HEK293 (cell line): ENCODE results near the gene CDC73.
"Not testable (repeated sequence)": the region's sequence is repeated elsewhere in the genome, so short reads cannot be mapped to it uniquely, and the experiment has no call there.

Source experiments
- CTCF ChIA-PET: fragments of 350-600 bp; formaldehyde crosslinking; extraction: SDS; loops from one replicate; lab custom pipeline; 2021; ENCODE audit warnings: antibody characterized with exemption; lab: Yijun Ruan, JAX
- POLR2A ChIA-PET: fragments of 300-600 bp; formaldehyde crosslinking; extraction: SDS; loops from one replicate; lab custom pipeline; 2020; ENCODE audit warnings: antibody characterized with exemption, inconsistent platforms; lab: Yijun Ruan, JAX
- H3K27ac ChIP-seq: fragments of 200-500 bp; sonication (Bioruptor generic); 2 replicates; pipeline ENCODE4 v1.5.1; 2014; ENCODE audit warnings: low read depth, low read length, control low read depth, inconsistent platforms; ENCODE audit errors: extremely low read depth
- H3K36me3 ChIP-seq, 2 experiments: fragments of 200-500 bp in 1 of 2; sonication (Bioruptor generic) in 1 of 2; 1 replicate in 1 of 2; 2 replicates in 1 of 2; pipeline ENCODE4 v1.5.1; 2014 to 2017; ENCODE audit warnings: inconsistent platforms in 2 of 2, low read length in 2 of 2; ENCODE audit not compliant: control insufficient read depth in 2 of 2, insufficient read depth in 1 of 2
- H3K4me1 ChIP-seq: fragments of 200-500 bp; sonication (Bioruptor generic); 2 replicates; pipeline ENCODE4 v1.5.1; 2014; ENCODE audit warnings: mild to moderate bottlenecking, low read length, inconsistent platforms; ENCODE audit not compliant: control insufficient read depth, insufficient read depth
- H3K4me3 ChIP-seq: 2 replicates; pipeline ENCODE4 v1.5.1; 2011; ENCODE audit warnings: low read depth, mild to moderate bottlenecking, control low read depth, low read length, moderate library complexity
- H3K9me3 ChIP-seq: fragments of 200-500 bp; sonication (Bioruptor generic); 2 replicates; pipeline ENCODE4 v1.5.1; 2014; ENCODE audit warnings: low read depth, low read length, inconsistent platforms; ENCODE audit not compliant: control insufficient read depth, insufficient read depth
- GLI4 ChIP-seq: fragments of 450-650 bp; formaldehyde crosslinking; IDR thresholded peaks from 2 replicates; pipeline ENCODE4 v1.5.1; 2016; ENCODE audit warnings: missing biosample characterization, missing genetic modification characterization
- PRDM1 ChIP-seq: fragments of 450-650 bp; formaldehyde crosslinking; IDR thresholded peaks from 2 replicates; pipeline ENCODE4; 2016; ENCODE audit warnings: missing biosample characterization, missing genetic modification characterization
- PRDM2 ChIP-seq: fragments of 450-650 bp; formaldehyde crosslinking; IDR thresholded peaks from 2 replicates; pipeline ENCODE4 v1.5.1; 2016; ENCODE audit warnings: missing biosample characterization, missing genetic modification characterization, borderline replicate concordance
- SP2 ChIP-seq: fragments of 450-650 bp; formaldehyde crosslinking; IDR thresholded peaks from 2 replicates; pipeline ENCODE4 v1.5.1; 2016; ENCODE audit warnings: missing biosample characterization, missing genetic modification characterization
- ZBTB48 ChIP-seq: fragments of 450-650 bp; formaldehyde crosslinking; IDR thresholded peaks from 2 replicates; pipeline ENCODE4 v1.5.1; 2016; ENCODE audit warnings: missing biosample characterization, missing genetic modification characterization
- ZFHX2 ChIP-seq: fragments of 450-650 bp; formaldehyde crosslinking; conservative IDR thresholded peaks from 2 replicates; pipeline ENCODE4 v1.5.1; 2016; ENCODE audit warnings: missing biosample characterization, missing genetic modification characterization
- ZNF23 ChIP-seq: fragments of 450-650 bp; formaldehyde crosslinking; IDR thresholded peaks from 2 replicates; pipeline ENCODE4 v1.5.1; 2016; ENCODE audit warnings: missing biosample characterization, missing genetic modification characterization, borderline replicate concordance
- ZNF404 ChIP-seq: fragments of 450-650 bp; formaldehyde crosslinking; IDR thresholded peaks from 2 replicates; pipeline ENCODE4 v1.5.1; 2017; ENCODE audit warnings: missing biosample characterization, missing genetic modification characterization
- ZNF473 ChIP-seq: fragments of 450-650 bp; formaldehyde crosslinking; IDR thresholded peaks from 2 replicates; pipeline ENCODE4 v1.5.1; 2017; ENCODE audit warnings: missing biosample characterization, missing genetic modification characterization
- ZNF544 ChIP-seq: fragments of 450-650 bp; formaldehyde crosslinking; IDR thresholded peaks from 2 replicates; pipeline ENCODE4 v1.5.0; 2017; ENCODE audit warnings: missing biosample characterization, missing genetic modification characterization
- ZNF548 ChIP-seq: fragments of 450-650 bp; formaldehyde crosslinking; IDR thresholded peaks from 2 replicates; pipeline ENCODE4 v1.5.1; 2016; ENCODE audit warnings: missing biosample characterization, missing genetic modification characterization
- ZNF664 ChIP-seq: fragments of 450-650 bp; formaldehyde crosslinking; IDR thresholded peaks from 2 replicates; pipeline ENCODE4 v1.5.1; 2016; ENCODE audit warnings: missing biosample characterization, missing genetic modification characterization
- ZNF677 ChIP-seq: fragments of 450-650 bp; IDR thresholded peaks from 2 replicates; pipeline ENCODE4 v1.5.0; 2018; ENCODE audit warnings: missing biosample characterization, mild to moderate bottlenecking, missing genetic modification characterization, moderate library complexity
- ZNF704 ChIP-seq: fragments of 450-650 bp; formaldehyde crosslinking; IDR thresholded peaks from 2 replicates; pipeline ENCODE4 v1.5.1; 2016; ENCODE audit warnings: missing biosample characterization, missing genetic modification characterization
- ZNF707 ChIP-seq: fragments of 450-650 bp; formaldehyde crosslinking; IDR thresholded peaks from 2 replicates; pipeline ENCODE4 v1.5.1; 2016; ENCODE audit warnings: missing biosample characterization, missing genetic modification characterization

The CDC73 gene

GRCh38 chr1:193284219-193284618 is 162.4 kb downstream of the CDC73 start:
- ChIA-PET CTCF (no interaction called here), POLR2A (no interaction called here)

GRCh38 chr1:193285641-193286040 is 163.8 kb downstream of the CDC73 start:
- ChIA-PET CTCF (no interaction called here), POLR2A (no interaction called here)
- Histone ChIP-seq H3K36me3 (no peaks in the 10 kb centered on the region), H3K27ac (no peak overlapping the region), H3K9me3 (no peaks in the 10 kb centered on the region), H3K4me3 (no peak overlapping the region), H3K4me1 (no peaks in the 10 kb centered on the region)
- TF ChIP-seq ZNF664 (tag by site-specific recombination): no peak

More at GRCh38 chr1:193284219-193284618, 162.4 kb downstream of the CDC73 start:
- no peak overlapping the region for H3K27ac ChIP-seq
- H3K4me3 ChIP-seq: no peak overlapping the region
- H3K4me1 ChIP-seq: no peaks in the 10 kb centered on the region
- TF ChIP-seq ZNF23 (tag by site-specific recombination) (no peak), ZBTB48 (tag by site-specific recombination) (no peak), PRDM2 (tag by site-specific recombination) (no peak), ZNF548 (no peak), GLI4 (no peak), ZNF404 (tag by site-specific recombination) (no peak), ZNF704 (tag by site-specific recombination) (no peak), ZNF707 (tag by site-specific recombination) (no peak), PRDM1 (no peak), SP2 (tag by site-specific recombination) (no peak)
- H3K9me3 ChIP-seq: no peaks in the 10 kb centered on the region
- H3K36me3 ChIP-seq: no peaks in the 10 kb centered on the region

GRCh38 chr1:193288548-193289080 is 166.8 kb downstream of the CDC73 start:
- H3K36me3 ChIP-seq, H3K9me3 ChIP-seq, H3K4me3 ChIP-seq, POLR2A ChIA-PET, H3K27ac ChIP-seq, H3K4me1 ChIP-seq: not testable (repeated sequence)
- CTCF ChIA-PET: interaction anchor here (0.7 kb wide), 1 partner anchor 169 kb away, joined by 3 read pairs; no protein-coding TSS in a partner anchor

- H3K4me1 ChIP-seq: no peaks in the 10 kb centered on the region
- no peak overlapping the region for H3K27ac ChIP-seq
- no peak overlapping the region for H3K4me3 ChIP-seq
- ChIA-PET CTCF (no interaction called here), POLR2A (no interaction called here)
- TF ChIP-seq ZNF544 (tag by site-specific recombination): no peak
- no peak for TF ChIP-seq ZNF677
- no peak for TF ChIP-seq ZNF473
- TF ChIP-seq ZFHX2 (tag by site-specific recombination): no peak
- H3K9me3 ChIP-seq: no peaks in the 10 kb centered on the region
- no peaks in the 10 kb centered on the region for H3K36me3 ChIP-seq
These were observed 171.9 kb downstream of the CDC73 start for GRCh38 chr1:193293726-193294125.
